Adrenal gland (tissue), 5 donors: ENCODE results near the gene CCR5.

Experiments used
- POLR2A ChIP-seq, 2 donors: fragments of 450-650 bp; IDR thresholded peaks; one replicate each; pipeline ENCODE4 v1.6.1; 2017; ENCODE audit warnings: antibody characterized with exemption in 2 of 2, mild to moderate bottlenecking in 2 of 2, moderate library complexity in 1 of 2
- TF ChIP-seq, protein P1 (sequence below), 6 experiments: fragments of 450-650 bp in 4 of 6; fragments of 200-600 bp in 2 of 6; sonication (generic) in 1 of 6; IDR thresholded peaks; 1 replicate in 5 of 6; 2 replicates in 1 of 6; pipeline versions ENCODE4 v1.5.1 to v1.8.0; 2016 to 2021; ENCODE audit warnings: antibody characterized with exemption in 6 of 6, mild to moderate bottlenecking in 2 of 6, moderate library complexity in 1 of 6
- donor health status: DM: no; HTN: no; CAD: no.

DNA sequence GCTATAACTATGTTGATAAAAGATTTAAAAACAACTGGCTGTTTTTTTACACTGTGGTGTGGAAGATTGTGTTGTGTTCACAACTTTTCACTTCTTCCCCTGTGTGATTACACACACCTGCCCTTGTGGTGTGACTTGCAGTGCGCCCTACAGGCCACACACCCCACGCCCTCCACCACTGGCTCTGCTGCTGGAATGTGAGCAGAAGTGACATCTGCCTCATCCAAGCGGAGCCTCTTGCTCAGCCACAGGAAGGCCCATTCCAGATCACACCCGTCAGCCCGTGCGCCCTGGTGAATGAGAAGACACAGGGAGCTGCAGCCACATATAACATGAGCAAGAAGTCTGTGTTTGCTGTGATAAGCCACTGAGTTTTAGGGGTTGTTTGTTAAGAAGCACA is 9.8 kb upstream of the CCR5 start:
- TF ChIP-seq, protein P1, sequence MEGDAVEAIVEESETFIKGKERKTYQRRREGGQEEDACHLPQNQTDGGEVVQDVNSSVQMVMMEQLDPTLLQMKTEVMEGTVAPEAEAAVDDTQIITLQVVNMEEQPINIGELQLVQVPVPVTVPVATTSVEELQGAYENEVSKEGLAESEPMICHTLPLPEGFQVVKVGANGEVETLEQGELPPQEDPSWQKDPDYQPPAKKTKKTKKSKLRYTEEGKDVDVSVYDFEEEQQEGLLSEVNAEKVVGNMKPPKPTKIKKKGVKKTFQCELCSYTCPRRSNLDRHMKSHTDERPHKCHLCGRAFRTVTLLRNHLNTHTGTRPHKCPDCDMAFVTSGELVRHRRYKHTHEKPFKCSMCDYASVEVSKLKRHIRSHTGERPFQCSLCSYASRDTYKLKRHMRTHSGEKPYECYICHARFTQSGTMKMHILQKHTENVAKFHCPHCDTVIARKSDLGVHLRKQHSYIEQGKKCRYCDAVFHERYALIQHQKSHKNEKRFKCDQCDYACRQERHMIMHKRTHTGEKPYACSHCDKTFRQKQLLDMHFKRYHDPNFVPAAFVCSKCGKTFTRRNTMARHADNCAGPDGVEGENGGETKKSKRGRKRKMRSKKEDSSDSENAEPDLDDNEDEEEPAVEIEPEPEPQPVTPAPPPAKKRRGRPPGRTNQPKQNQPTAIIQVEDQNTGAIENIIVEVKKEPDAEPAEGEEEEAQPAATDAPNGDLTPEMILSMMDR (IDR thresholded peaks at IDR 0.05), result no peak
- TF ChIP-seq POLR2A (IDR thresholded peaks at IDR 0.05), result no peak
